PC-3 (cell line): ENCODE results near the gene YARS2. TPM values are rescaled to one million over a fixed set of nuclear protein-coding genes. Genes with fewer than 3 reads are reported as not detected.

ENCODE experiments used
- ATAC-seq: fragments of 200-7000 bp; cut with Tn5 transposase; 2 replicates; pipeline ENCODE4 v1.9.1; 2020; ENCODE audit warnings: mild to moderate bottlenecking, moderate library complexity
- BruUV-seq: library from RNA; stranded (reverse); fragments of 400-500 nt; replicated peaks from 2 replicates; lab custom pipeline; 2021; lab: Mats Ljungman, UMichigan
- CTCF ChIA-PET: fragments of 300-600 bp; sonication (Branson Sonifier 250); formaldehyde crosslinking; loops from one replicate; lab custom pipeline; 2022; ENCODE audit warnings: antibody characterized with exemption; lab: Charles Lee
- POLR2A ChIA-PET: fragments of 300-600 bp; sonication (Branson Sonifier 250); formaldehyde crosslinking; loops from one replicate; lab custom pipeline; 2022; ENCODE audit warnings: antibody characterized with exemption; ENCODE audit not compliant: unreplicated experiment; lab: Charles Lee
- DNase-seq: peaks from one replicate; pipeline ENCODE4 v3.0.0-alpha.2; 2015
- H2AFZ ChIP-seq: fragments of 300-600 bp; sonication (generic); 2 replicates; pipeline ENCODE4 v1.6.0; 2016; ENCODE audit warnings: antibody characterized with exemption, low read length
- H3F3A ChIP-seq: fragments of 300-600 bp; sonication (generic); one replicate; pipeline ENCODE4 v1.6.0; 2017; ENCODE audit warnings: antibody characterized with exemption, low read length, control low read depth, mild to moderate bottlenecking; ENCODE audit not compliant: unreplicated experiment
- H3K27ac ChIP-seq: fragments of 300-600 bp; sonication (generic); 2 replicates; pipeline ENCODE4 v1.5.1; 2016; ENCODE audit warnings: mild to moderate bottlenecking, low read length
- H3K27me3 ChIP-seq: fragments of 300-600 bp; sonication (generic); 2 replicates; pipeline ENCODE4 v1.6.1; 2016; ENCODE audit warnings: low read length, mixed read lengths
- H3K36me3 ChIP-seq: fragments of 300-600 bp; sonication (generic); 2 replicates; pipeline ENCODE4 v1.6.1; 2016; ENCODE audit warnings: low read depth, mixed run types, low read length, mixed read lengths
- H3K4me1 ChIP-seq: fragments of 300-600 bp; sonication (generic); 2 replicates; pipeline ENCODE4 v1.5.1; 2016; ENCODE audit warnings: low read length; ENCODE audit not compliant: insufficient read depth
- H3K4me2 ChIP-seq: fragments of 300-600 bp; sonication (generic); 2 replicates; pipeline ENCODE4 v1.6.0; 2016; ENCODE audit warnings: low read length
- H3K4me3 ChIP-seq: fragments of 300-600 bp; sonication (generic); 2 replicates; pipeline ENCODE4 v1.5.1; 2016; ENCODE audit warnings: mild to moderate bottlenecking, low read length, mixed read lengths
- H3K79me2 ChIP-seq: fragments of 300-600 bp; sonication (generic); 2 replicates; pipeline ENCODE4 v1.6.1; 2017; ENCODE audit warnings: low read length, mixed read lengths
- H3K9ac ChIP-seq: fragments of 300-600 bp; sonication (generic); 2 replicates; pipeline ENCODE4 v1.6.0; 2016; ENCODE audit warnings: mild to moderate bottlenecking, low read length
- H3K9me2 ChIP-seq: fragments of 300-600 bp; sonication (generic); replicated peaks from 2 replicates; pipeline ENCODE4 v1.6.1; 2016; ENCODE audit warnings: mixed run types, low read length, mixed read lengths
- H3K9me3 ChIP-seq: fragments of 300-600 bp; sonication (generic); 2 replicates; pipeline ENCODE4 v1.6.1; 2016; ENCODE audit warnings: low read length, mixed read lengths
- H4K20me1 ChIP-seq: fragments of 300-600 bp; sonication (generic); 2 replicates; pipeline ENCODE4 v1.6.1; 2016; ENCODE audit warnings: low read length, mixed read lengths
- CTCF ChIP-seq: fragments of 300-600 bp; sonication (generic); conservative IDR thresholded peaks from 2 replicates; pipeline ENCODE4 v1.5.1; 2017; ENCODE audit warnings: antibody characterized with exemption, low read depth, mild to moderate bottlenecking, low read length
- EZH2 ChIP-seq: fragments of 300-600 bp; sonication (generic); IDR thresholded peaks from one replicate; pipeline ENCODE4 v1.6.1; 2017; ENCODE audit warnings: antibody characterized with exemption, mild to moderate bottlenecking, low read length; ENCODE audit not compliant: unreplicated experiment
- EZH2phosphoT487 ChIP-seq: fragments of 300-600 bp; sonication (generic); IDR thresholded peaks from 2 replicates; pipeline ENCODE4 v1.6.1; 2018; ENCODE audit warnings: mild to moderate bottlenecking, antibody characterized with exemption, low read length, borderline replicate concordance
- intact Hi-C: fragments of 100-400 bp; cut with micrococcal nuclease; formaldehyde crosslinking; loops from 2 replicates; pipeline ENCODE4 v1.9.0; 2023
- total RNA-seq: library from RNA; depleted of rRNA; stranded (reverse); fragments of >200 nt; gene quantifications from 2 replicates; pipeline ENCODE4 v1.2.3, GENCODE V29; 2014

The YARS2 gene
- total RNA-seq, 1 experiment from 2014 or later = 37.4 TPM

DNA sequence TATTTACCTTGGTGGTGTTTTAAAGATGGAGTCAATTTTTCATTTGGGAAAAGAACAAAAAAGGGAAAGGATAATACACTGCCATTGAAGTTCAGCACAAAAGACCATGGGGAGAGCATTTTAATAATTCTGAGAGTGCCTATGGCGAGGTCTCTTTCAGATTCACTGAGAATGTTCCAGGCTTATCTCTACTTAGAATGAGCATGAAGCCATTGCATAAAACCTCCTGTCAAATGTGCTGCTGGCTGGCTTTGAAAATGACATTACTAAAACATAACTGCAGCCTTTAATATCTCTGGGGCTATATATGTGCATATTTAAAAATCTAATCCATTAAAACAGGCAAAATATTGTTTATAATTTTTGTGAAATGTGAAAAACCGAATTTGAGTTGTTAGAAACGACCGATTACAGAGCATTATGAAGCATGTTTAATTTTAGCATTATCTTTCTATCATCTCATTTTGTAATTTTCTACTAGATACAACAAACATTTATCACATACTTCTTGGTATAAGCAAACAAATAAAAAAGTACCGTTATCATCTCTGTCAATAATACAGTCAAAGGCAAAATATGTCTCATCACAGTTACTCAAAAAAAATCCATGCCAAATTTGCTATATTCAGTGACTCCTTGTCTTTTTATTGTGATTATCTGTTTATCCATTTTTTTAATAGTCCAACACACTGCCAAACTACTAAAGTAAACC is 45.7 kb upstream of the YARS2 start:
- no peaks in the 10 kb centered on the region for H4K20me1 ChIP-seq
- H3K9ac ChIP-seq = no peak overlapping the region
- POLR2A ChIA-PET = no interaction called here
- DNase-seq (peak; percentile 42), ATAC-seq (peak; percentile 85)
- no peak overlapping the region for H3K4me3 ChIP-seq
- no peaks in the 10 kb centered on the region for H3K36me3 ChIP-seq
- intact Hi-C loops = no loop called here
- no peak overlapping the region for H3K27ac ChIP-seq
- no peaks in the 10 kb centered on the region for H3K9me3 ChIP-seq
- peaks cover 10% of the 10 kb centered on the region; the same call in 1 of the 2 replicates for H3K4me1 ChIP-seq
- H3K4me2 ChIP-seq = 0 out of 2 replicates have a peak overlapping the region, but pooled peaks have one; percentile 28
- H3K79me2 ChIP-seq = no peaks in the 10 kb centered on the region
- no TSS peak for BruUV-seq
- CTCF ChIA-PET = no interaction called here
- H3F3A ChIP-seq = no peaks in the 10 kb centered on the region
- TF ChIP-seq CTCF (no peak), EZH2phosphoT487 (no peak), EZH2 (no peak)
- no peaks in the 10 kb centered on the region for H3K27me3 ChIP-seq
- H2AFZ ChIP-seq = no peak overlapping the region
- H3K9me2 ChIP-seq = no peaks in the 10 kb centered on the region

GRCh38 chr12:32794281-32794680 is 38.6 kb upstream of the YARS2 start:
- no peak for TF ChIP-seq CTCF
- no peak for TF ChIP-seq EZH2
- TF ChIP-seq EZH2phosphoT487 = no peak
- POLR2A ChIA-PET = no interaction called here
- H3K9ac ChIP-seq = no peak overlapping the region
- DNase-seq = no peak
- no peaks in the 10 kb centered on the region for H3K4me1 ChIP-seq
- H2AFZ ChIP-seq = no peak overlapping the region
- no peaks in the 10 kb centered on the region for H4K20me1 ChIP-seq
- intact Hi-C loops = no loop called here
- CTCF ChIA-PET = no interaction called here
- H3K27me3 ChIP-seq = no peaks in the 10 kb centered on the region
- no peaks in the 10 kb centered on the region for H3F3A ChIP-seq
- no TSS peak for BruUV-seq
- no peak overlapping the region for H3K4me2 ChIP-seq
- H3K36me3 ChIP-seq = no peaks in the 10 kb centered on the region
- H3K79me2 ChIP-seq = no peaks in the 10 kb centered on the region
- no peak overlapping the region for H3K27ac ChIP-seq
- H3K4me3 ChIP-seq = no peak overlapping the region
- no peaks in the 10 kb centered on the region for H3K9me3 ChIP-seq
- no peak for ATAC-seq
- H3K9me2 ChIP-seq = no peaks in the 10 kb centered on the region

DNA sequence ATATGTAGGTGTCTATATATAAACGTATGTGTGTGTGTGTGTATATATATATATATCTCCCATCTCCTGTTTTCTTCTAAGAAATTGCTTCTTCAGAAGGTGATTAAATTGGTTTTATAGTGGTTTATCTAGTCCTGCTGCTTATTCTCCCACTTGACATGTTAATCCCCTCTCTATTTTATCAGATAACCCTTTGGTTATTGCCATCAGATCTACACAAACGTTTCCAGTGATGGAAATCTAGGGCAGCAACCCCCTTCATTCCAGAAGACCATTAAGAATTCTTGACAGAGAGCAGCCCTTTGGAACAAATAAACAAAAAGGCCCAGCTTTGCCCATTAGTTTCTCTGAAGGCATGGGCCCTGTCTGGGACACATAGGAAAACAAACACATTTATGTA is 34.2 kb upstream of the YARS2 start:
- intact Hi-C loops = no loop called here
- Histone ChIP-seq H3F3A (no peaks in the 10 kb centered on the region), H3K4me1 (no peaks in the 10 kb centered on the region), H3K9me3 (no peaks in the 10 kb centered on the region), H3K27me3 (no peaks in the 10 kb centered on the region), H3K79me2 (no peaks in the 10 kb centered on the region), H3K4me2 (no peak overlapping the region), H2AFZ (no peak overlapping the region), H3K9ac (no peak overlapping the region), H3K4me3 (no peak overlapping the region), H4K20me1 (no peaks in the 10 kb centered on the region), H3K27ac (no peak overlapping the region), H3K9me2 (no peaks in the 10 kb centered on the region), H3K36me3 (no peaks in the 10 kb centered on the region)
- no peak for TF ChIP-seq CTCF
- TF ChIP-seq EZH2 = no peak
- TF ChIP-seq EZH2phosphoT487 = no peak
- no TSS peak for BruUV-seq
- no peak for ATAC-seq
- no peak for DNase-seq
- POLR2A ChIA-PET = no interaction called here
- CTCF ChIA-PET = no interaction called here
